Liver (tissue), 3 donors: Measurements from ENCODE around the gene MEIG1.

Source experiments
- ATF3 ChIP-seq: IDR thresholded peaks from 2 replicates; pipeline ENCODE4 v1.6.1; 2016; ENCODE audit warnings: antibody characterized with exemption
- CTCF ChIP-seq: fragments of 150-350 bp; IDR thresholded peaks from 2 replicates; pipeline ENCODE4 v1.5.1; 2017; ENCODE audit warnings: improper control_type of control experiment, low read depth, low read length; ENCODE audit not compliant: missing input control
- EGR1 ChIP-seq, 2 donors: IDR thresholded peaks; 2 replicates each; pipeline ENCODE4 v1.6.1; 2016 to 2018; ENCODE audit warnings: antibody characterized with exemption in 2 of 2, low read depth in 2 of 2
- FOXA2 ChIP-seq: IDR thresholded peaks from 2 replicates; pipeline ENCODE4 v1.6.1; 2016; ENCODE audit warnings: antibody characterized with exemption
- HNF4G ChIP-seq: IDR thresholded peaks from 2 replicates; pipeline ENCODE4 v1.6.1; 2016; ENCODE audit warnings: antibody characterized with exemption
- JUND ChIP-seq, 2 donors: IDR thresholded peaks; 2 replicates each; pipeline ENCODE4 v1.6.1; 2016; ENCODE audit warnings: antibody characterized with exemption in 2 of 2
- MAX ChIP-seq: IDR thresholded peaks from 2 replicates; pipeline ENCODE4 v1.6.1; 2016; ENCODE audit warnings: antibody characterized with exemption
- RAD21 ChIP-seq, 2 donors: IDR thresholded peaks; 2 replicates each; pipeline ENCODE4 v1.6.1; 2016; ENCODE audit warnings: antibody characterized with exemption in 2 of 2, mild to moderate bottlenecking in 2 of 2
- REST ChIP-seq: IDR thresholded peaks from 2 replicates; pipeline ENCODE4 v1.6.1; 2016; ENCODE audit warnings: antibody characterized with exemption, mild to moderate bottlenecking
- TAF1 ChIP-seq: conservative IDR thresholded peaks from 2 replicates; pipeline ENCODE4 v1.6.1; 2016; ENCODE audit warnings: antibody characterized with exemption, mild to moderate bottlenecking
- YY1 ChIP-seq: IDR thresholded peaks from 2 replicates; pipeline ENCODE4 v1.6.1; 2016; ENCODE audit warnings: antibody characterized with exemption, mild to moderate bottlenecking
- ZBTB33 ChIP-seq: IDR thresholded peaks from 2 replicates; pipeline ENCODE4 v1.6.1; 2016; ENCODE audit warnings: antibody characterized with exemption
- donor health status: healthy.
- donor health status: healthy.

DNA sequence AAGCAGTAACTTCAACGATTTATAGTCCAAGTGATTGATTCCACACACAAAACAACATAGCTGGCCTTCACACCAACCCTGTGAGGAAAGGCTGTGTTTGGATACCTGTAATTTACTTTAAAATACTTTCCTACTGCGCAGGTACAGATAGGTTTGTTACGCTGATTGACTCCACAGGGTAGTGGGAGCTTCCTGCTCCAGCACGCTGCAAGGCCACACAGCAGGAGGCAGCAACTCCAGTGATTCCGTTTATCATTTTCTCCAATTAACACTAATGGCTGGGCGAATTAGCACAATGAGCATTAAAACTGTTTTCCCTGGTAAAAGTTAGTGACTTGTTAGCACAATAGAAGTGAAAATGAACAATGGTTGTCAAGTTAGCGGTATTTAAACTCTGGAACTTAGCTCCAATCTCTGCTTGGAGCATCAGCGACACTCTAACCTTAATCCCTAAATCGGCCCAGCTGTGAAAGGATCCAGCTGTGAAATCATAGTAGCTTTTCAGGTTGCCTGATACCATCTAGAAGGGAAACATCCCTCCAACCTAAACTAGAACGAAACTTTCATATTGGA is 6.3 kb upstream of the MEIG1 start:
- TF ChIP-seq CTCF (no peak), HNF4G (no peak), TAF1 (no peak), ZBTB33 (no peak), JUND (IDR thresholded peaks at IDR 0.05) (no peak), RAD21 (IDR thresholded peaks at IDR 0.05) (no peak), FOXA2 (no peak), EGR1 (IDR thresholded peaks at IDR 0.05; ENCODE audit: low read depth in 2 of 2) (no peak), YY1 (no peak), REST (no peak), MAX (no peak), ATF3 (no peak)
